GM23338 (cell line): ENCODE results near the gene OPRPN. TPM values are rescaled to one million over a fixed set of nuclear protein-coding genes. Genes with fewer than 3 reads are reported as not detected.

Experiments
- ATAC-seq: fragments of 200-7000 bp; cut with Tn5 transposase; 3 replicates; pipeline ENCODE4 v1.9.1; 2020
- DNase-seq: peaks from one replicate; pipeline ENCODE4 v3.0.0-alpha.2; 2015; ENCODE audit warnings: low spot score
- H2AFZ ChIP-seq: fragments of 200-600 bp; sonication (generic); 2 replicates; pipeline ENCODE4 v1.8.0; 2016; ENCODE audit warnings: antibody characterized with exemption, mild to moderate bottlenecking, moderate library complexity
- H3F3A ChIP-seq: fragments of 200-600 bp; sonication (generic); replicated peaks from 2 replicates; pipeline ENCODE4 v1.8.0; 2017; ENCODE audit warnings: antibody characterized with exemption, mixed run types, low read depth
- H3K27ac ChIP-seq: fragments of 200-600 bp; sonication (generic); 2 replicates; pipeline ENCODE4 v1.6.1; 2016; ENCODE audit warnings: low read depth
- H3K27me3 ChIP-seq: fragments of 200-600 bp; sonication (generic); 2 replicates; pipeline ENCODE4 v1.8.0; 2016; ENCODE audit warnings: mild to moderate bottlenecking, mixed run types, moderate library complexity; ENCODE audit not compliant: insufficient read depth
- H3K36me3 ChIP-seq: fragments of 200-600 bp; sonication (generic); 2 replicates; pipeline ENCODE4 v1.8.0; 2016; ENCODE audit warnings: mild to moderate bottlenecking; ENCODE audit not compliant: insufficient read depth
- H3K4me1 ChIP-seq: fragments of 200-600 bp; sonication (generic); 2 replicates; pipeline ENCODE4 v1.8.0; 2016; ENCODE audit warnings: mild to moderate bottlenecking, moderate library complexity; ENCODE audit not compliant: insufficient read depth
- H3K4me2 ChIP-seq: fragments of 200-600 bp; sonication (generic); 2 replicates; pipeline ENCODE4 v1.7.1; 2017; ENCODE audit warnings: mixed run types
- H3K4me3 ChIP-seq: fragments of 200-600 bp; sonication (generic); 2 replicates; pipeline ENCODE4 v1.6.1; 2016; ENCODE audit warnings: mixed run types
- H3K79me2 ChIP-seq: fragments of 200-600 bp; sonication (generic); replicated peaks from 2 replicates; pipeline ENCODE4 v1.8.0; 2017; ENCODE audit warnings: mild to moderate bottlenecking; ENCODE audit not compliant: insufficient read depth
- H3K9me2 ChIP-seq: fragments of 200-600 bp; sonication (generic); 2 replicates; pipeline ENCODE4 v1.8.0; 2017; ENCODE audit not compliant: insufficient read depth
- H4K20me1 ChIP-seq: fragments of 200-600 bp; sonication (generic); replicated peaks from 2 replicates; pipeline ENCODE4 v1.8.0; 2017; ENCODE audit warnings: mild to moderate bottlenecking; ENCODE audit not compliant: insufficient read depth
- H3K27ac Mint-ChIP-seq: 2 replicates; pipeline ENCODE4 v1.8.0; 2020; ENCODE audit warnings: inconsistent platforms, mild to moderate bottlenecking, moderate library complexity, mixed read lengths
- H3K27me3 Mint-ChIP-seq: 3 replicates; pipeline ENCODE4 v1.8.0; 2022; ENCODE audit warnings: low read depth, mild to moderate bottlenecking, moderate library complexity, mixed read lengths, inconsistent platforms; ENCODE audit not compliant: insufficient read depth, poor library complexity
- H3K36me3 Mint-ChIP-seq: 3 replicates; pipeline ENCODE4 v1.8.0; 2021; ENCODE audit warnings: low read depth, mild to moderate bottlenecking, inconsistent platforms, moderate library complexity, mixed read lengths
- H3K4me1 Mint-ChIP-seq: 3 replicates; pipeline ENCODE4 v1.8.0; 2020; ENCODE audit warnings: mild to moderate bottlenecking, inconsistent platforms, mixed read lengths
- H3K4me3 Mint-ChIP-seq: 3 replicates; pipeline ENCODE4 v1.8.0; 2021; ENCODE audit warnings: moderate library complexity, mild to moderate bottlenecking, inconsistent platforms, mixed read lengths
- H3K9me3 Mint-ChIP-seq: 3 replicates; pipeline ENCODE4 v1.8.0; 2020; ENCODE audit warnings: moderate library complexity, mild to moderate bottlenecking, inconsistent platforms, mixed read lengths
- EZH2 ChIP-seq: fragments of 200-600 bp; sonication (generic); IDR thresholded peaks from one replicate; pipeline ENCODE4 v1.8.0; 2017; ENCODE audit warnings: antibody characterized with exemption, mild to moderate bottlenecking, low read depth; ENCODE audit not compliant: unreplicated experiment
- EZH2phosphoT487 ChIP-seq: fragments of 200-600 bp; sonication (generic); IDR thresholded peaks from one replicate; pipeline ENCODE4 v1.8.1; 2018; ENCODE audit warnings: antibody characterized with exemption; ENCODE audit not compliant: unreplicated experiment
- NANOG ChIP-seq: IDR thresholded peaks from 2 replicates; pipeline ENCODE4 v1.6.1; 2016; ENCODE audit warnings: antibody characterized with exemption, borderline replicate concordance
- POLR2AphosphoS5 ChIP-seq: IDR thresholded peaks from 2 replicates; pipeline ENCODE4 v1.6.1; 2016; ENCODE audit warnings: antibody characterized with exemption, low read depth
- REST ChIP-seq: IDR thresholded peaks from one replicate; pipeline ENCODE4 v1.6.1; 2018; ENCODE audit warnings: antibody characterized with exemption; ENCODE audit not compliant: unreplicated experiment
- ZNF462 ChIP-seq: fragments of 250-450 bp; sonication (Bioruptor Pico); IDR thresholded peaks from 2 replicates; pipeline ENCODE4 v1.5.0; 2020; ENCODE audit warnings: mild to moderate bottlenecking, moderate library complexity
- polyA plus RNA-seq: library from polyadenylated mRNA; unstranded; fragments of >200 nt; fragmentation: Nextera tagmentation; extraction: Ambion mirVana; gene quantifications from 2 replicates; pipeline ENCODE4 v1.2.1, GENCODE V29; 2016
- total RNA-seq: library from RNA; depleted of rRNA; stranded (reverse); fragments of >200 nt; shearing (Covaris generic); gene quantifications from 2 replicates; pipeline ENCODE4 v1.2.3, GENCODE V29; 2014

The OPRPN gene
- total and polyA plus RNA-seq, 2 experiments from 2014 or later: not detected

- TF ChIP-seq ZNF462 (CRISPR knock-in tag): no peak
- no peak for TF ChIP-seq REST
Observed at GRCh38 chr4:70392057-70392776, 5.5 kb upstream of the OPRPN start (continued).

- TF ChIP-seq POLR2AphosphoS5: no peak
- no peak for TF ChIP-seq EZH2
- TF ChIP-seq REST: no peak
- TF ChIP-seq NANOG: no peak
- TF ChIP-seq EZH2phosphoT487: no peak
- Mint-ChIP-seq H3K4me1 (no peaks in the 10 kb centered on the region), H3K9me3 (no peaks in the 10 kb centered on the region), H3K4me3 (no peak overlapping the region), H3K27me3 (no peaks in the 10 kb centered on the region), H3K36me3 (no peaks in the 10 kb centered on the region), H3K27ac (no peak overlapping the region)
- no peaks in the 10 kb centered on the region for H3K36me3 ChIP-seq
- H3K4me1 ChIP-seq: no peaks in the 10 kb centered on the region
- H3K9me2 ChIP-seq: no peaks in the 10 kb centered on the region; the same call in 1 of the 2 replicates
- ATAC-seq (no peak), DNase-seq (no peak)
- no peaks in the 10 kb centered on the region for H4K20me1 ChIP-seq
- H3K27me3 ChIP-seq: no peaks in the 10 kb centered on the region
- no peaks in the 10 kb centered on the region for H3K79me2 ChIP-seq
- H2AFZ ChIP-seq: no peak overlapping the region
- no peak overlapping the region for H3K4me3 ChIP-seq
- H3K4me2 ChIP-seq: no peak overlapping the region
- no peak overlapping the region for H3K27ac ChIP-seq
- H3F3A ChIP-seq: no peaks in the 10 kb centered on the region
Observed at GRCh38 chr4:70399319-70399718, 1.6 kb downstream of the OPRPN start.
